RKO (cell line): ENCODE data around the gene CLEC9A.

Experiments
- DNase-seq: peaks from one replicate; pipeline ENCODE4 v3.0.0-alpha.2; 2016; ENCODE audit warnings: low spot score

CLEC9A gene

GRCh38 chr12:10111451-10111850 lies 81.0 kb downstream of the CLEC9A start:
- no peak for DNase-seq

GRCh38 chr12:10113075-10113474 lies 82.6 kb downstream of the CLEC9A start:
- no peak for DNase-seq

- DNase-seq: no peak
Measured at GRCh38 chr12:10113920-10114319, 83.4 kb downstream of the CLEC9A start.

- no peak for DNase-seq
Measured at GRCh38 chr12:10115311-10115710, 84.8 kb downstream of the CLEC9A start.
